ENCODE results near the gene CHMP6. TPM values are rescaled to one million over a fixed set of nuclear protein-coding genes. Genes with fewer than 3 reads are reported as not detected.

The CHMP6 gene
- total RNA-seq, 2 experiments from 2014 or later = 7.9 to 23.8 TPM

DNA sequence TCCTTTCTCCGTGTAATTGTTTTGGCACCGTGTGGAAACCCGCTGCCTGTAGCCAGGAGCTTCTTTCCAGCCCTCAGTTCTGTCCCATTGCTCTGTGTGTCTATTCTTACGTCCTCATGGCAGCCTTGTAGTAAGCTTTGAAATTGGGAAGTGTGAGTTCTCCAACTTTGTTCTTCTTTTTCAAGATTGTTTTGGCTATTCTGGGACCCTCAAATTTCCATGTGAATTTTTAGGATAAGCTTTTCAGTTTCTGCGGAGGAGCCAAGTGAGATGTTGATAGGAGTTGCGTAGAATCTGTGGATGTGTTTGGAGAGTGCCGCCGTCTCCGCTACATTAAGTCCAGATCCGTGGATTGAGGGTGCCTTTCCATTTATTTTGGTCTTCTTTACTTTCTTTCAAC, 15.2 kb downstream of the CHMP6 start:
- intact Hi-C loops (cut with micrococcal nuclease; ENCODE audit: unreplicated experiment) = no loop called here
- CTCF ChIA-PET (ENCODE audit: unreplicated experiment) = no interaction called here
- Histone ChIP-seq H3K9me2 (ENCODE audit: insufficient read depth, low read length) (no peaks in the 10 kb centered on the region), H3K9me3 (ENCODE audit: low read length) (peaks cover 10% of the 10 kb centered on the region; the same call in 1 of the 2 replicates), H3K79me2 (ENCODE audit: insufficient read depth, low read depth, low read length) (no peaks in the 10 kb centered on the region), H2AFZ (ENCODE audit: low read length) (no peak overlapping the region), H3K4me2 (ENCODE audit: low read length) (no peak overlapping the region), H4K20me1 (ENCODE audit: insufficient read depth, low read length) (no peaks in the 10 kb centered on the region), H3K4me1 (ENCODE audit: insufficient read depth, low read length, poor library complexity, severe bottlenecking) (no peaks in the 10 kb centered on the region), H3K4me3 (ENCODE audit: low read depth, low read length, poor library complexity, severe bottlenecking) (no peak overlapping the region), H3K36me3 (ENCODE audit: insufficient read depth, low read length) (no peaks in the 10 kb centered on the region), H3K27ac (ENCODE audit: low read depth, low read length, poor library complexity, severe bottlenecking) (no peak overlapping the region)
- no TSS peak for BruUV-seq (replicated peaks)
- POLR2A ChIA-PET = no interaction called here
- no peak for TF ChIP-seq EZH2phosphoT487 (IDR thresholded peaks at IDR 0.05; ENCODE audit: borderline replicate concordance, low read depth, low read length)
- TF ChIP-seq, protein P1, sequence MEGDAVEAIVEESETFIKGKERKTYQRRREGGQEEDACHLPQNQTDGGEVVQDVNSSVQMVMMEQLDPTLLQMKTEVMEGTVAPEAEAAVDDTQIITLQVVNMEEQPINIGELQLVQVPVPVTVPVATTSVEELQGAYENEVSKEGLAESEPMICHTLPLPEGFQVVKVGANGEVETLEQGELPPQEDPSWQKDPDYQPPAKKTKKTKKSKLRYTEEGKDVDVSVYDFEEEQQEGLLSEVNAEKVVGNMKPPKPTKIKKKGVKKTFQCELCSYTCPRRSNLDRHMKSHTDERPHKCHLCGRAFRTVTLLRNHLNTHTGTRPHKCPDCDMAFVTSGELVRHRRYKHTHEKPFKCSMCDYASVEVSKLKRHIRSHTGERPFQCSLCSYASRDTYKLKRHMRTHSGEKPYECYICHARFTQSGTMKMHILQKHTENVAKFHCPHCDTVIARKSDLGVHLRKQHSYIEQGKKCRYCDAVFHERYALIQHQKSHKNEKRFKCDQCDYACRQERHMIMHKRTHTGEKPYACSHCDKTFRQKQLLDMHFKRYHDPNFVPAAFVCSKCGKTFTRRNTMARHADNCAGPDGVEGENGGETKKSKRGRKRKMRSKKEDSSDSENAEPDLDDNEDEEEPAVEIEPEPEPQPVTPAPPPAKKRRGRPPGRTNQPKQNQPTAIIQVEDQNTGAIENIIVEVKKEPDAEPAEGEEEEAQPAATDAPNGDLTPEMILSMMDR (conservative IDR thresholded peaks at IDR 0.05; ENCODE audit: low read length) = no peak
- DNase-seq (ENCODE audit: low spot score) = no peak

- no peak for TF ChIP-seq EZH2phosphoT487 (IDR thresholded peaks at IDR 0.05; ENCODE audit: borderline replicate concordance, low read depth, low read length)
- TF ChIP-seq, protein P1 (conservative IDR thresholded peaks at IDR 0.05; ENCODE audit: low read length) = no peak
- CTCF ChIA-PET (ENCODE audit: unreplicated experiment) = no interaction called here
These were observed 16.5 kb downstream of the CHMP6 start for GRCh38 chr17:81008140-81008539.

GRCh38 chr17:81009136-81009535, 17.5 kb downstream of the CHMP6 start:
- Histone ChIP-seq H3K4me2 (ENCODE audit: low read length) (no peak overlapping the region), H3K4me1 (ENCODE audit: insufficient read depth, low read length, poor library complexity, severe bottlenecking) (no peaks in the 10 kb centered on the region), H3K9me2 (ENCODE audit: insufficient read depth, low read length) (no peaks in the 10 kb centered on the region), H3K9me3 (ENCODE audit: low read length) (peaks cover 10% of the 10 kb centered on the region; the same call in 1 of the 2 replicates), H3K27ac (ENCODE audit: low read depth, low read length, poor library complexity, severe bottlenecking) (no peak overlapping the region), H2AFZ (ENCODE audit: low read length) (no peak overlapping the region), H3K79me2 (ENCODE audit: insufficient read depth, low read depth, low read length) (no peaks in the 10 kb centered on the region), H3K4me3 (ENCODE audit: low read depth, low read length, poor library complexity, severe bottlenecking) (no peak overlapping the region), H3K36me3 (ENCODE audit: insufficient read depth, low read length) (no peaks in the 10 kb centered on the region), H4K20me1 (ENCODE audit: insufficient read depth, low read length) (no peaks in the 10 kb centered on the region)
- BruUV-seq (replicated peaks) = no TSS peak
- no peak for TF ChIP-seq EZH2phosphoT487 (IDR thresholded peaks at IDR 0.05; ENCODE audit: borderline replicate concordance, low read depth, low read length)
- TF ChIP-seq, protein P1 (conservative IDR thresholded peaks at IDR 0.05; ENCODE audit: low read length) = no peak
- intact Hi-C loops (cut with micrococcal nuclease; ENCODE audit: unreplicated experiment) = no loop called here
- CTCF ChIA-PET (ENCODE audit: unreplicated experiment) = no interaction called here
- POLR2A ChIA-PET = interaction anchor here (0.6 kb wide), 1 partner anchor 1908 kb away, joined by 3 read pairs; no protein-coding TSS in a partner anchor
- DNase-seq (ENCODE audit: low spot score) = no peak

More at GRCh38 chr17:81008140-81008539, 16.5 kb downstream of the CHMP6 start:
- Histone ChIP-seq H3K27ac (ENCODE audit: low read depth, low read length, poor library complexity, severe bottlenecking) (no peak overlapping the region), H3K4me3 (ENCODE audit: low read depth, low read length, poor library complexity, severe bottlenecking) (no peak overlapping the region), H3K36me3 (ENCODE audit: insufficient read depth, low read length) (no peaks in the 10 kb centered on the region), H3K9me3 (ENCODE audit: low read length) (peaks cover 10% of the 10 kb centered on the region; the same call in 1 of the 2 replicates), H4K20me1 (ENCODE audit: insufficient read depth, low read length) (no peaks in the 10 kb centered on the region), H3K79me2 (ENCODE audit: insufficient read depth, low read depth, low read length) (no peaks in the 10 kb centered on the region), H2AFZ (ENCODE audit: low read length) (no peak overlapping the region), H3K9me2 (ENCODE audit: insufficient read depth, low read length) (no peaks in the 10 kb centered on the region), H3K4me1 (ENCODE audit: insufficient read depth, low read length, poor library complexity, severe bottlenecking) (no peaks in the 10 kb centered on the region), H3K4me2 (ENCODE audit: low read length) (no peak overlapping the region)
- DNase-seq (ENCODE audit: low spot score) = no peak
- POLR2A ChIA-PET = no interaction called here
- no TSS peak for BruUV-seq (replicated peaks)
- intact Hi-C loops (cut with micrococcal nuclease; ENCODE audit: unreplicated experiment) = no loop called here

All from OCI-LY7 (cell line).